ENCODE measurements around the gene HOXC5. TPM values are rescaled to one million over a fixed set of nuclear protein-coding genes. Genes with fewer than 3 reads are reported as not detected.
"Not testable (repeated sequence)": the region's sequence is repeated elsewhere in the genome, so short reads cannot be mapped to it uniquely, and the experiment has no call there.

The HOXC5 gene
- total RNA-seq, 1 donor from 2014 or later = not detected

- peaks cover 16% of the 10 kb centered on the region for H3K27me3 ChIP-seq
- H3K4me1 ChIP-seq = no peaks in the 10 kb centered on the region
- ATAC-seq (no peak), DNase-seq (no peak)
- no peak overlapping the region for H3K27ac ChIP-seq
- no peak for TF ChIP-seq CTCF (IDR thresholded peaks at IDR 0.05)
- H3K9me3 ChIP-seq = no peaks in the 10 kb centered on the region
- H3K4me3 ChIP-seq = no peak overlapping the region
- no peaks in the 10 kb centered on the region for H3K36me3 ChIP-seq
- intact Hi-C loops (cut with DNase I) = no loop called here
Observed at GRCh38 chr12:54074308-54074707, 41.5 kb downstream of the HOXC5 start.

- Histone ChIP-seq H3K9me3 (no peaks in the 10 kb centered on the region), H3K27me3 (peaks cover 10% of the 10 kb centered on the region), H3K36me3 (no peaks in the 10 kb centered on the region), H3K27ac (no peak overlapping the region), H3K4me1 (no peaks in the 10 kb centered on the region), H3K4me3 (no peak overlapping the region)
- intact Hi-C loops (cut with DNase I) = no loop called here
- no peak for ATAC-seq
- no peak for TF ChIP-seq CTCF (IDR thresholded peaks at IDR 0.05)
- DNase-seq = no peak
Observed at GRCh38 chr12:54075409-54075808, 42.6 kb downstream of the HOXC5 start.

GRCh38 chr12:54075974-54076373, 43.1 kb downstream of the HOXC5 start:
- H3K27me3 ChIP-seq = peaks cover 4% of the 10 kb centered on the region
- H3K27ac ChIP-seq = no peak overlapping the region
- no peak for ATAC-seq

GRCh38 chr12:54077843-54078242, 45.0 kb downstream of the HOXC5 start:
- H3K9me3 ChIP-seq; ATAC-seq; H3K4me3 ChIP-seq; H3K4me1 ChIP-seq; H3K36me3 ChIP-seq; DNase-seq; H3K27ac ChIP-seq; intact Hi-C loops (cut with DNase I); H3K27me3 ChIP-seq: not testable (repeated sequence)

More at GRCh38 chr12:54075974-54076373, 43.1 kb downstream of the HOXC5 start:
- H3K9me3 ChIP-seq = no peaks in the 10 kb centered on the region
- no peak for DNase-seq
- no peak for TF ChIP-seq CTCF (IDR thresholded peaks at IDR 0.05)
- no peaks in the 10 kb centered on the region for H3K4me1 ChIP-seq
- no peaks in the 10 kb centered on the region for H3K36me3 ChIP-seq
- no peak overlapping the region for H3K4me3 ChIP-seq
- intact Hi-C loops (cut with DNase I) = no loop called here

GRCh38 chr12:54079115-54079514, 46.3 kb downstream of the HOXC5 start:
- H3K4me1 ChIP-seq; DNase-seq; H3K27ac ChIP-seq; H3K4me3 ChIP-seq; H3K27me3 ChIP-seq; ATAC-seq; H3K9me3 ChIP-seq; intact Hi-C loops (cut with DNase I); H3K36me3 ChIP-seq: not testable (repeated sequence)

GRCh38 chr12:54080008-54080924, 47.4 kb downstream of the HOXC5 start:
- intact Hi-C loops (cut with DNase I); DNase-seq; H3K4me1 ChIP-seq; H3K9me3 ChIP-seq; H3K36me3 ChIP-seq; H3K27ac ChIP-seq; H3K4me3 ChIP-seq; ATAC-seq: not testable (repeated sequence)
- peaks cover 17% of the 10 kb centered on the region for H3K27me3 ChIP-seq

GRCh38 chr12:54081053-54081514, 48.2 kb downstream of the HOXC5 start:
- H3K36me3 ChIP-seq; H3K4me1 ChIP-seq; ATAC-seq; H3K27ac ChIP-seq; H3K9me3 ChIP-seq; DNase-seq; H3K4me3 ChIP-seq; intact Hi-C loops (cut with DNase I): not testable (repeated sequence)
- peaks cover 17% of the 10 kb centered on the region for H3K27me3 ChIP-seq

- H3K9me3 ChIP-seq; ATAC-seq; H3K27ac ChIP-seq; H3K36me3 ChIP-seq; intact Hi-C loops (cut with DNase I); DNase-seq; H3K4me1 ChIP-seq: not testable (repeated sequence)
- peak overlapping the region; percentile 30 for H3K4me3 ChIP-seq
- H3K27me3 ChIP-seq = peaks cover 17% of the 10 kb centered on the region
Observed at GRCh38 chr12:54081581-54082396, 48.9 kb downstream of the HOXC5 start.

All from upper lobe of right lung (tissue), 1 donor.